Thymus (tissue), 11 donors: ENCODE data around the gene PDK2. TPM values are rescaled to one million over a fixed set of nuclear protein-coding genes. Genes with fewer than 3 reads are reported as not detected.

Experiments
- DNase-seq, 9 donors: peaks; one replicate each; pipeline ENCODE4 v3.0.0-alpha.2; 2013; ENCODE audit warnings: low spot score in 9 of 9, low read depth in 6 of 9, missing footprints in 1 of 9
- H3K27ac ChIP-seq, 2 donors: one replicate each; pipeline ENCODE4 v1.5.1; 2013; ENCODE audit warnings: control low read depth in 1 of 2, low read depth in 1 of 2, low read length in 1 of 2, mild to moderate bottlenecking in 1 of 2, moderate library complexity in 1 of 2
- H3K27me3 ChIP-seq, 2 donors: one replicate each; pipeline ENCODE4 v1.5.1; 2013; ENCODE audit warnings: low read length in 1 of 2; ENCODE audit not compliant: control insufficient read depth in 2 of 2, insufficient read depth in 1 of 2
- H3K36me3 ChIP-seq, 2 donors: one replicate each; pipeline ENCODE4 v1.5.1; 2013; ENCODE audit warnings: low read length in 1 of 2, mild to moderate bottlenecking in 1 of 2, moderate library complexity in 1 of 2; ENCODE audit not compliant: control insufficient read depth in 2 of 2, insufficient read depth in 2 of 2
- H3K4me1 ChIP-seq, 2 donors: one replicate each; pipeline ENCODE4 v1.5.1; 2013; ENCODE audit warnings: low read length in 2 of 2; ENCODE audit not compliant: control insufficient read depth in 2 of 2, insufficient read depth in 2 of 2
- H3K4me3 ChIP-seq, 2 donors: one replicate each; pipeline ENCODE4 v1.5.1; 2013; ENCODE audit warnings: low read length in 2 of 2, control low read depth in 1 of 2, mild to moderate bottlenecking in 1 of 2
- H3K9me3 ChIP-seq, 2 donors: one replicate each; pipeline ENCODE4 v1.5.1; 2013; ENCODE audit warnings: low read length in 1 of 2, mild to moderate bottlenecking in 1 of 2; ENCODE audit not compliant: control insufficient read depth in 2 of 2, insufficient read depth in 1 of 2
- WGBS: extraction: QIAGEN DNeasy Blood & Tissue Kit; methylation state at CpG from one replicate; pipeline ENCODE4 v1.1.7; 2013; 5-methylcytosine and 5-hydroxymethylcytosine counted together
- polyA plus RNA-seq: library from polyadenylated mRNA; stranded (reverse); fragments of 200-250 nt; gene quantifications from one replicate; pipeline ENCODE4 v1.2.3, GENCODE V29; 2013
- total RNA-seq: library from RNA; stranded (reverse); fragments of 120-200 nt; gene quantifications from one replicate; pipeline ENCODE4 v1.2.4, GENCODE V29; 2013
- donor health status: healthy.

PDK2 gene
- total and polyA plus RNA-seq, 2 donors = 10.7 to 14.5 TPM

- DNase-seq = no peak
- Histone ChIP-seq H3K27me3 (peaks cover 23 to 67% of the 10 kb centered on the region in 2 donors), H3K9me3 (no peaks in the 10 kb centered on the region), H3K36me3 (no peaks in the 10 kb centered on the region), H3K27ac (no peak overlapping the region), H3K4me3 (no peak overlapping the region), H3K4me1 (no peaks in the 10 kb centered on the region)
- WGBS = 96% methylated on average over 3 of the region's 3 CpGs
Measured at GRCh38 chr17:50122945-50123344, 27.8 kb downstream of the PDK2 start.

- Histone ChIP-seq H3K4me3 (no peak overlapping the region), H3K4me1 (peaks cover 0 to 5% of the 10 kb centered on the region in 2 donors), H3K27me3 (peaks cover 26 to 67% of the 10 kb centered on the region in 2 donors), H3K36me3 (no peaks in the 10 kb centered on the region), H3K27ac (no peak overlapping the region), H3K9me3 (peaks cover 0 to 5% of the 10 kb centered on the region in 2 donors)
- DNase-seq = no peak
- 91% methylated on average over 12 of the region's 12 CpGs for WGBS
Measured at GRCh38 chr17:50123649-50124349, 28.6 kb downstream of the PDK2 start.

DNA sequence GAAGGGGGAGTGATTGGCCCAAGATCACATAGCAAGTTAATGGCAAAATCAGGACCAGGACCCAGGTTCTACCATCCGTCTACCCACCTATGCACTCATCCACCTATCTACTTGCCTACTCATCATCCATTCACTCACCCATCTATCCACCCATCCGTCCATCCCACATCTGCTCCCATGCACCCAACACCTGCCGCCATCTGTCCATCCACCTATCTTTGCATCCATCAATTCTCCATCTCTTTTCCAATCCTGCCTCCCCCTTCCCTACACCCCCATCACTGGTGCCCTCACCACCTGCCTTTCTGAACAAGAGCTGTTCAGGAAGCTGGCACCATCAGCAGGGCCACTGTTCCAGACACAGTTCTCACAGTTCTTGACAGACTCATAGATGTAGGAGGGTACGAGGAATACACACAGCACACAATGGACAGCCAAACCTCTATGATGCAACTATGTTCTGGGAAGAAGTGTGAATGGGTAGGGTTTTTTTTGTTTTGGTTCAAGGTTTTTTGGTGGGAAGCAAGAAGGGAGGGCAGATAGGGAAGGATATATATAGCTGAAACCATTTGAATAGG, 30.4 kb downstream of the PDK2 start:
- Histone ChIP-seq H3K27ac (no peak overlapping the region), H3K36me3 (no peaks in the 10 kb centered on the region), H3K4me1 (peaks cover 0 to 9% of the 10 kb centered on the region in 2 donors), H3K4me3 (no peak overlapping the region), H3K27me3 (peaks cover 33 to 70% of the 10 kb centered on the region in 2 donors), H3K9me3 (peaks cover 0 to 6% of the 10 kb centered on the region in 2 donors)
- DNase-seq = no peak
- 99% methylated on average over 4 of the region's 4 CpGs for WGBS

GRCh38 chr17:50127697-50128361, 32.7 kb downstream of the PDK2 start:
- no peaks in the 10 kb centered on the region for H3K36me3 ChIP-seq
- H3K9me3 ChIP-seq = peaks cover 0 to 6% of the 10 kb centered on the region in 2 donors
- peaks cover 0 to 13% of the 10 kb centered on the region in 2 donors for H3K4me1 ChIP-seq
- peaks cover 40 to 78% of the 10 kb centered on the region in 2 donors for H3K27me3 ChIP-seq
- WGBS = 17% methylated on average over 6 of the region's 6 CpGs
- no peak for DNase-seq
- H3K4me3 ChIP-seq = no peak overlapping the region
- H3K27ac ChIP-seq = no peak overlapping the region

DNA sequence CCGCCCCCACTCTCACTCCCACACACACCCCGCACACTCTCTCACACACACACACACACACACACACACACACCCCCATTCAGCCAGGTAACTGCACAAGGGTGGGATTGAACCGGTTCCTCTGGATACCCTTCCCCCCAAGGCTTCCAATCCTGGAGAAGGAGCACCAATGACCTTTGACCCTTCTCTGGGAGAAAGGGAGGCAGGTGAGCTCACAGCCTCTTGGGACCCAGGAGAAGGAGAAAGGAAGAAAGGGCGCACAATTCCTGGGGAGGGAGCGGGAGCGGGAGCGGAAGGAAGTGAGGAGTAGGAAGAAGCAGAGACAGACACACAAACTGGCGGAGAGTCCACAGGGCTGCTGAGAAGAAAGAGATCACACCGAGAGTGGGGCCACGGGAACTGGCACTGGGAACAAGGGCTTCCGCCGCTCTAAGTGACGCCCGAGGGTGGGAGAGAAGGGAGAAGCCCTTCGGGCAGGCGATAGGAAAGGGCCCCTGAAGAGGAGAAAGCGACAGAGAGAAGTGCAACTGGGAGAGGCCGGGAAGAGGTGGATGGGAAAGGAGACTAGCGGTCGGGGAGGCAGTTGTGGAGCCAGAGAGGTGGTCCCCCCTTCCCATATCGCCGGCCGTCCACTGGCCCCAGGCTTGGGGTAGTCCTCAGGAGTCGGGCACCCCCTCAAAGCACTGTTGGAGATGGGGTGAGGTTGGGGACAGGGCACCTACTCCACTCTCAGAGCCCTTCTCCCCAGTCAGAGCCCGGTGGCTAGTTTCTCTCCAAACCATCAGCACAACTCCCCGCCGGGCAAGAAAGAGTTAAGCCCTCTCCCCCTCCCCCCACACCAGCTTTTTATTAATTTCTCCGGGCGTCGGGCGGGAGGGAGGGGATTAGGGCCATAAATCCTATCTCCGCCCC, 33.5 kb downstream of the PDK2 start:
- Histone ChIP-seq H3K4me1 (peaks cover 0 to 13% of the 10 kb centered on the region in 2 donors), H3K9me3 (peaks cover 0 to 6% of the 10 kb centered on the region in 2 donors), H3K27me3 (peaks cover 38 to 72% of the 10 kb centered on the region in 2 donors), H3K27ac (no peak overlapping the region), H3K36me3 (peaks cover 0 to 2% of the 10 kb centered on the region in 2 donors), H3K4me3 (peak overlapping the region in 1 of 2 donors; percentile 46)
- no peak for DNase-seq
- WGBS = 9% methylated on average over 32 of the region's 32 CpGs

DNA sequence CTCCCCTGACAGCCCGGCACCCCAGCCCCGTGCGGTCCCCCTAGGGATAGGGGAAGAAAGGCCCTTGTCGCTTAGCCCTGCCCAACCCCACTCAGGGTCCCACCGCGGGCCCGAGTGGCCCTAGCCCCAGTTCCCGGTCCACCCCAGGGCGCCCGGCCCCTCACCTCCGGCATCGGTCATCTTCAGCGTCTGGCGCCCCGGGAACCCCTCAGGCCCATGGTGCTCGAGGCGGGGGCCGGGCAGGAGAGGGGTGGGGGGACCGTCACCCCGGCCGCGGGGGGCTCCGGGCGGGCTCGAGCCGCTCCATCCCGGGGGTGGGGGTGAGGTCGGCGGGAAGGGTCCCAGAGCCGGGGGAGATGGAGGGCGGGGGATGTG, 34.2 kb downstream of the PDK2 start:
- 1% methylated on average over 31 of the region's 31 CpGs for WGBS
- DNase-seq = no peak
- H3K27me3 ChIP-seq = peaks cover 38 to 67% of the 10 kb centered on the region in 2 donors
- H3K36me3 ChIP-seq = peaks cover 3 to 6% of the 10 kb centered on the region in 2 donors
- H3K4me1 ChIP-seq = peaks cover 0 to 13% of the 10 kb centered on the region in 2 donors
- H3K4me3 ChIP-seq = peak overlapping the region in 1 of 2 donors; percentile 46
- peaks cover 0 to 6% of the 10 kb centered on the region in 2 donors for H3K9me3 ChIP-seq
- no peak overlapping the region for H3K27ac ChIP-seq

DNA sequence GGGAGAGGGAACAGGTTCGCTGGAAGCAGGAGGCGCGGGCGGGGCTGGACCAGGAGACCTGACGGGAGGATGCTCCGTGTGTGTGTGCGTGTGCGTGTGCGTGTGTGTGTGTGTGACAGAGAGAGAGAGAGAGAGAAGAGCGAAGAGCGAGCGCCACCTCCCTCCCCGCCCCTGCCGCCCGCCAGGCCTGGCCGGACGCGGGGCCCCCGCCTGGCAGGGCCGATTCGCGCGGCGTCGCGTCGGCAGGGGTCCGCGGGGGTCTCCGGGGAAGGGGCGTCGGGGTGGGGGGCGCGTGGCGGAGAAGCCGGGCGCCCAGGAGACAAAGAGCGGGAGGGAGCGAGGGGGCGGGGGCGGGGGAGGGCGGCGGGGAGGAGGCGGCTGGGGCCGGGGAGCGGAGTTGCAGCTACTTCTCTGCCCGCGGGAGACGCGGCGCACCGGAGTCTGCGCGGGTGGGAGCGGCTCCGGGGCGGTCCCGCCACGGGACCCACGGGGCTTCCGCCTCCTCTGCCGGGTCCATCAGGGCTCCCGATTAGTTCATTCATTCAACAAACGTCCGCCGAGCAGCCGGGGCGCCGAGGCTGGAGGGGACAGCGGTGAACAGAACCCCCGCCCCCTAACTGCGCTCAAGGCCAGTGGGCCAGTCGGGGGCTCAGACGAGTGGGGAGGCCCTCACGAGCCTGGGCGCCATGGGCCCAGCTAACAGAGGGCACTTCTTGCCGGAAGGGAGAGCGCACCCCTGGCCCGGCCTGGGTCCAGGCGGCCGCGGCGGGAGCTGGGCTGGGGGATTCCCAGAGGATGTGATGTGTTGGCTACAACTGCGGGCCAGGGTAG, 34.8 kb downstream of the PDK2 start, which contains the start of gene SAMD14:
TSS of gene SAMD14 (minus strand) at position 433 of the 831 bp plus-strand sequence. CDS start 5,201 bp downstream, outside the sequence.
- H3K27me3 ChIP-seq = peaks cover 38 to 64% of the 10 kb centered on the region in 2 donors
- peak within 1 kb of the TSS; percentile 30 to 46 for H3K4me3 ChIP-seq
- WGBS = 2% methylated on average over 83 of the region's 84 CpGs
- H3K9me3 ChIP-seq = peaks cover 0 to 6% of the 10 kb centered on the region in 2 donors
- DNase-seq = peak in 1 of 9 donors; percentile 33
- H3K4me1 ChIP-seq = peaks cover 0 to 13% of the 10 kb centered on the region in 2 donors
- H3K27ac ChIP-seq = no peak within 1 kb of the TSS
- peaks cover 9 to 11% of the 10 kb centered on the region in 2 donors for H3K36me3 ChIP-seq
